ENCODE data around the gene ZNF587. TPM values are rescaled to one million over a fixed set of nuclear protein-coding genes. Genes with fewer than 3 reads are reported as not detected.

The ZNF587 gene
- total and polyA plus RNA-seq, 2 of the 13 experiments (the other 11 are each of a cell fraction or from before 2014, with no cell fraction given) = 8.7 to 17.5 TPM

DNA sequence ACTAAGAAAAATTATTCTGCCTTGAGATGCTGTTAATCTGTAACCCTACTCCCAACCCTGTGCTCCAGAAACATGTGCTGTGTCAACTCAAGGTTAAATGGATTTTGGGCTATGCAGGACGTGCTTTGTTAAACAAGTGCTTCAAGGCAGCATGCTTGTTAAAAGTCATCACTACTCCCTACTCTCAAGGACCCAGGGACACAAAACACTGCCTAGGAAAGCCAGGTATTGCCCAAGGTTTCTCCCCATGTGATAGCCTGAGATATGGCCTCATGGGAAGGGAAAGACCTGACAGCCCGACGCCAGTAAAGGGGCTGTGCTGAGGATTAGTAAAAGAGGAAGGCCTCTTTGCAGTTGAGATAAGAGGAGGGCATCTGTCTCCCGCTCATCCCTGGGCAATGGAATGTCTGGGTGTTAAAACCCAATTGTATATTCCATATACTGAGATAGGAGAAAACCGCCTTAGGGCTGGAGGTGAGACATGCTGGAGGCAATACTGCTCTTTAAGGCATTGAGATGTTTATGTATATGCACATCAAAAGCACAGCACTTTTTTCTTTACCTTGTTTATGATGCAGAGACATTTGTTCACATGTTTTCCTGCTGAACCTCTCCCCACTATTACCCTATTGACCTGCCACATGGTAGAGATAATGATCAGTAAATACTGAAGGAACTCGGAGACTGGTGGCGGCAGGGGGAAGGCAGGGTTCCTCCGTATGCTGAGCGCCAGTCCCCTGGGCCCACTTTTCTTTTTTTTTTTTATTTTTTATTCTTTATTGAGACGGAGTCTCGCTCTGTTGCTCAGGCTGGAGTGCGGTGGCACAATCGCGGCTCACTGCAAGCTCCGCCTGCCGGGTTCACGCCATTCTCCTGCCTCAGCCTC is 39.0 kb upstream of the ZNF587 start (continued):
- TF ChIP-seq, protein P1, sequence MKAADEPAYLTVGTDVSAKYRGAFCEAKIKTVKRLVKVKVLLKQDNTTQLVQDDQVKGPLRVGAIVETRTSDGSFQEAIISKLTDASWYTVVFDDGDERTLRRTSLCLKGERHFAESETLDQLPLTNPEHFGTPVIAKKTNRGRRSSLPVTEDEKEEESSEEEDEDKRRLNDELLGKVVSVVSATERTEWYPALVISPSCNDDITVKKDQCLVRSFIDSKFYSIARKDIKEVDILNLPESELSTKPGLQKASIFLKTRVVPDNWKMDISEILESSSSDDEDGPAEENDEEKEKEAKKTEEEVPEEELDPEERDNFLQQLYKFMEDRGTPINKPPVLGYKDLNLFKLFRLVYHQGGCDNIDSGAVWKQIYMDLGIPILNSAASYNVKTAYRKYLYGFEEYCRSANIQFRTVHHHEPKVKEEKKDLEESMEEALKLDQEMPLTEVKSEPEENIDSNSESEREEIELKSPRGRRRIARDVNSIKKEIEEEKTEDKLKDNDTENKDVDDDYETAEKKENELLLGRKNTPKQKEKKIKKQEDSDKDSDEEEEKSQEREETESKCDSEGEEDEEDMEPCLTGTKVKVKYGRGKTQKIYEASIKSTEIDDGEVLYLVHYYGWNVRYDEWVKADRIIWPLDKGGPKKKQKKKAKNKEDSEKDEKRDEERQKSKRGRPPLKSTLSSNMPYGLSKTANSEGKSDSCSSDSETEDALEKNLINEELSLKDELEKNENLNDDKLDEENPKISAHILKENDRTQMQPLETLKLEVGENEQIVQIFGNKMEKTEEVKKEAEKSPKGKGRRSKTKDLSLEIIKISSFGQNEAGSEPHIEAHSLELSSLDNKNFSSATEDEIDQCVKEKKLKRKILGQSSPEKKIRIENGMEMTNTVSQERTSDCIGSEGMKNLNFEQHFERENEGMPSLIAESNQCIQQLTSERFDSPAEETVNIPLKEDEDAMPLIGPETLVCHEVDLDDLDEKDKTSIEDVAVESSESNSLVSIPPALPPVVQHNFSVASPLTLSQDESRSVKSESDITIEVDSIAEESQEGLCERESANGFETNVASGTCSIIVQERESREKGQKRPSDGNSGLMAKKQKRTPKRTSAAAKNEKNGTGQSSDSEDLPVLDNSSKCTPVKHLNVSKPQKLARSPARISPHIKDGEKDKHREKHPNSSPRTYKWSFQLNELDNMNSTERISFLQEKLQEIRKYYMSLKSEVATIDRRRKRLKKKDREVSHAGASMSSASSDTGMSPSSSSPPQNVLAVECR (CRISPR knock-in tag; IDR thresholded peaks at IDR 0.05; ENCODE audit: borderline replicate concordance) = peak; percentile 55; the same call in 1 of the 2 replicates
- TF ChIP-seq, protein P2, sequence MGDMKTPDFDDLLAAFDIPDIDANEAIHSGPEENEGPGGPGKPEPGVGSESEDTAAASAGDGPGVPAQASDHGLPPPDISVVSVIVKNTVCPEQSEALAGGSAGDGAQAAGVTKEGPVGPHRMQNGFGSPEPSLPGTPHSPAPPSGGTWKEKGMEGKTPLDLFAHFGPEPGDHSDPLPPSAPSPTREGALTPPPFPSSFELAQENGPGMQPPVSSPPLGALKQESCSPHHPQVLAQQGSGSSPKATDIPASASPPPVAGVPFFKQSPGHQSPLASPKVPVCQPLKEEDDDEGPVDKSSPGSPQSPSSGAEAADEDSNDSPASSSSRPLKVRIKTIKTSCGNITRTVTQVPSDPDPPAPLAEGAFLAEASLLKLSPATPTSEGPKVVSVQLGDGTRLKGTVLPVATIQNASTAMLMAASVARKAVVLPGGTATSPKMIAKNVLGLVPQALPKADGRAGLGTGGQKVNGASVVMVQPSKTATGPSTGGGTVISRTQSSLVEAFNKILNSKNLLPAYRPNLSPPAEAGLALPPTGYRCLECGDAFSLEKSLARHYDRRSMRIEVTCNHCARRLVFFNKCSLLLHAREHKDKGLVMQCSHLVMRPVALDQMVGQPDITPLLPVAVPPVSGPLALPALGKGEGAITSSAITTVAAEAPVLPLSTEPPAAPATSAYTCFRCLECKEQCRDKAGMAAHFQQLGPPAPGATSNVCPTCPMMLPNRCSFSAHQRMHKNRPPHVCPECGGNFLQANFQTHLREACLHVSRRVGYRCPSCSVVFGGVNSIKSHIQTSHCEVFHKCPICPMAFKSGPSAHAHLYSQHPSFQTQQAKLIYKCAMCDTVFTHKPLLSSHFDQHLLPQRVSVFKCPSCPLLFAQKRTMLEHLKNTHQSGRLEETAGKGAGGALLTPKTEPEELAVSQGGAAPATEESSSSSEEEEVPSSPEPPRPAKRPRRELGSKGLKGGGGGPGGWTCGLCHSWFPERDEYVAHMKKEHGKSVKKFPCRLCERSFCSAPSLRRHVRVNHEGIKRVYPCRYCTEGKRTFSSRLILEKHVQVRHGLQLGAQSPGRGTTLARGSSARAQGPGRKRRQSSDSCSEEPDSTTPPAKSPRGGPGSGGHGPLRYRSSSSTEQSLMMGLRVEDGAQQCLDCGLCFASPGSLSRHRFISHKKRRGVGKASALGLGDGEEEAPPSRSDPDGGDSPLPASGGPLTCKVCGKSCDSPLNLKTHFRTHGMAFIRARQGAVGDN (CRISPR knock-in tag; IDR thresholded peaks at IDR 0.05) = peak; percentile 23; the same call in 1 of the 2 replicates
- TF ChIP-seq ZMYM3 (CRISPR knock-in tag; IDR thresholded peaks at IDR 0.05) = 0 out of 2 replicates have a peak, but pooled peaks have one; percentile 24
- peak; percentile 60; the same call in 1 of the 2 replicates for TF ChIP-seq YEATS4 (CRISPR knock-in tag; IDR thresholded peaks at IDR 0.05; ENCODE audit: borderline replicate concordance)
- TF ChIP-seq FOXO1 (CRISPR knock-in tag; IDR thresholded peaks at IDR 0.05) = peak; percentile 44; the same call in 1 of the 2 replicates
- peak; percentile 31; the same call in 1 of the 2 replicates for TF ChIP-seq ZFY (CRISPR knock-in tag; IDR thresholded peaks at IDR 0.05)
- peak; percentile 44; the same call in 1 of the 2 replicates for TF ChIP-seq DMAP1 (CRISPR knock-in tag; IDR thresholded peaks at IDR 0.05)
- peak; percentile 75 for TF ChIP-seq THAP11 (CRISPR knock-in tag; IDR thresholded peaks at IDR 0.05)
- TF ChIP-seq ZBTB20 (CRISPR knock-in tag; IDR thresholded peaks at IDR 0.05; ENCODE audit: borderline replicate concordance, low read depth) = peak; percentile 60; the same call in 1 of the 2 replicates
- TF ChIP-seq ZNF143 (CRISPR knock-in tag; IDR thresholded peaks at IDR 0.05) = peak; percentile 66
- peak; percentile 46; the same call in 1 of the 2 replicates for TF ChIP-seq ELF3 (CRISPR knock-in tag; IDR thresholded peaks at IDR 0.05)
- 0 out of 4 replicates have a peak, but pooled peaks of 1 of the 2 experiments have one; percentile 28 for TF ChIP-seq KLF16 (CRISPR knock-in tag; IDR thresholded peaks at IDR 0.05)
- TF ChIP-seq, protein P3, sequence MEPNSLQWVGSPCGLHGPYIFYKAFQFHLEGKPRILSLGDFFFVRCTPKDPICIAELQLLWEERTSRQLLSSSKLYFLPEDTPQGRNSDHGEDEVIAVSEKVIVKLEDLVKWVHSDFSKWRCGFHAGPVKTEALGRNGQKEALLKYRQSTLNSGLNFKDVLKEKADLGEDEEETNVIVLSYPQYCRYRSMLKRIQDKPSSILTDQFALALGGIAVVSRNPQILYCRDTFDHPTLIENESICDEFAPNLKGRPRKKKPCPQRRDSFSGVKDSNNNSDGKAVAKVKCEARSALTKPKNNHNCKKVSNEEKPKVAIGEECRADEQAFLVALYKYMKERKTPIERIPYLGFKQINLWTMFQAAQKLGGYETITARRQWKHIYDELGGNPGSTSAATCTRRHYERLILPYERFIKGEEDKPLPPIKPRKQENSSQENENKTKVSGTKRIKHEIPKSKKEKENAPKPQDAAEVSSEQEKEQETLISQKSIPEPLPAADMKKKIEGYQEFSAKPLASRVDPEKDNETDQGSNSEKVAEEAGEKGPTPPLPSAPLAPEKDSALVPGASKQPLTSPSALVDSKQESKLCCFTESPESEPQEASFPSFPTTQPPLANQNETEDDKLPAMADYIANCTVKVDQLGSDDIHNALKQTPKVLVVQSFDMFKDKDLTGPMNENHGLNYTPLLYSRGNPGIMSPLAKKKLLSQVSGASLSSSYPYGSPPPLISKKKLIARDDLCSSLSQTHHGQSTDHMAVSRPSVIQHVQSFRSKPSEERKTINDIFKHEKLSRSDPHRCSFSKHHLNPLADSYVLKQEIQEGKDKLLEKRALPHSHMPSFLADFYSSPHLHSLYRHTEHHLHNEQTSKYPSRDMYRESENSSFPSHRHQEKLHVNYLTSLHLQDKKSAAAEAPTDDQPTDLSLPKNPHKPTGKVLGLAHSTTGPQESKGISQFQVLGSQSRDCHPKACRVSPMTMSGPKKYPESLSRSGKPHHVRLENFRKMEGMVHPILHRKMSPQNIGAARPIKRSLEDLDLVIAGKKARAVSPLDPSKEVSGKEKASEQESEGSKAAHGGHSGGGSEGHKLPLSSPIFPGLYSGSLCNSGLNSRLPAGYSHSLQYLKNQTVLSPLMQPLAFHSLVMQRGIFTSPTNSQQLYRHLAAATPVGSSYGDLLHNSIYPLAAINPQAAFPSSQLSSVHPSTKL (CRISPR knock-in tag; IDR thresholded peaks at IDR 0.05) = peak; percentile 46
- 0 out of 2 replicates have a peak, but pooled peaks have one; percentile 9 for TF ChIP-seq ERF (CRISPR knock-in tag; IDR thresholded peaks at IDR 0.05)
